ENCODE data around the gene STIM1. TPM values are rescaled to one million over a fixed set of nuclear protein-coding genes. Genes with fewer than 3 reads are reported as not detected.

STIM1 gene
- total RNA-seq, 1 donor from 2014 or later: 60.7 TPM

DNA sequence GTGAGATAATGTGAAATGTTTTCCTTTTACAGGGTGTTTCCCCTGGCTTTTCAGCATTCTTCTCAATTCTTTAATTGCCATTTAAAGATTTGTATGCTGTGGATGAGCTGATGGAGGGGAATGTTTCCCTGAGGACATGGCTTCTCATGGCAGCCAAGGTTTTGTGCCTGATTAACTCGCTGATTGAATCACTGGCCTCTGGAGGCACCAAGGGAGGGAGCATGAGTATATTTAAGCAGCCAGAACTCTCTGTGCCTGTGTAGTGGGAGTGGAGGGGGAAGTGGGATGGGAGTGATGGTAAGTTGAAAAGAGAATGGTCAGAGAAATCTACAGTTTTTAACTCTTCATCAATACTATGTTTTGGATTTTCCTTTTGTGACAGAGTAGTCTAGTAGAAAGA lies 88.7 kb downstream of the STIM1 start:
- ATAC-seq (no peak), DNase-seq (no peak)
- TF ChIP-seq, protein P1, sequence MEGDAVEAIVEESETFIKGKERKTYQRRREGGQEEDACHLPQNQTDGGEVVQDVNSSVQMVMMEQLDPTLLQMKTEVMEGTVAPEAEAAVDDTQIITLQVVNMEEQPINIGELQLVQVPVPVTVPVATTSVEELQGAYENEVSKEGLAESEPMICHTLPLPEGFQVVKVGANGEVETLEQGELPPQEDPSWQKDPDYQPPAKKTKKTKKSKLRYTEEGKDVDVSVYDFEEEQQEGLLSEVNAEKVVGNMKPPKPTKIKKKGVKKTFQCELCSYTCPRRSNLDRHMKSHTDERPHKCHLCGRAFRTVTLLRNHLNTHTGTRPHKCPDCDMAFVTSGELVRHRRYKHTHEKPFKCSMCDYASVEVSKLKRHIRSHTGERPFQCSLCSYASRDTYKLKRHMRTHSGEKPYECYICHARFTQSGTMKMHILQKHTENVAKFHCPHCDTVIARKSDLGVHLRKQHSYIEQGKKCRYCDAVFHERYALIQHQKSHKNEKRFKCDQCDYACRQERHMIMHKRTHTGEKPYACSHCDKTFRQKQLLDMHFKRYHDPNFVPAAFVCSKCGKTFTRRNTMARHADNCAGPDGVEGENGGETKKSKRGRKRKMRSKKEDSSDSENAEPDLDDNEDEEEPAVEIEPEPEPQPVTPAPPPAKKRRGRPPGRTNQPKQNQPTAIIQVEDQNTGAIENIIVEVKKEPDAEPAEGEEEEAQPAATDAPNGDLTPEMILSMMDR (IDR thresholded peaks at IDR 0.05): no peak
- Histone ChIP-seq H3K27ac (no peak overlapping the region), H3K4me3 (no peak overlapping the region), H3K36me3 (no peaks in the 10 kb centered on the region), H3K9me3 (no peaks in the 10 kb centered on the region), H3K27me3 (no peaks in the 10 kb centered on the region), H3K4me1 (peaks cover 66% of the 10 kb centered on the region)
- intact Hi-C loops (cut with DNase I): no loop called here

DNA sequence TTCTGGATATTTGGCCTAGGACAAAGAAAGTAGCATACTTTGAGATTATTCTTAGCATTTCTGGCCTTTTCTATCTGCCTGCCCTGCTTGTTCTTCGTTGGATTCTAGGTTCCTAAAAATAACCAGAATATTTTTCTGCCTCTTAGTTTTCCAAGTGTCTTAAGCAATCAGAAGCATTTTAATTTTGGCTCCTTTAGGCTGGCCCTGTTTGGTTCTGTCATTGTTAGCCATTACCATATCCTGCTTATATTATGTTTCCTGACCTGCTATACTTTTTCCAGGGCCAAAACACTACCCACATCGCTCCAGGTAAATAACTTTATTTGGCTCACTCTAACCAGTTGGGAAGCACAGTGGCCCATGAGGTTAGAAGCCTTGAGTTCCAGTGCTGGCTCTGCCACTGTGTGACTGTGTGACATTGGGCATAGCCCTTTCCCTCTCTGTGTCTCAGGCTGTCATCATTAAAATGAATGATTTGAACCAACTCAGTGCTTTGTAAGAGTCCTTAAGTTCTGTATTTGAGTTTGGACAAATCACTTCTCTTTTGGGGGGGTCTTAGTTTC lies 91.1 kb downstream of the STIM1 start:
- H3K9me3 ChIP-seq: no peaks in the 10 kb centered on the region
- DNase-seq (no peak), ATAC-seq (peak; percentile 9)
- H3K27ac ChIP-seq: peak overlapping the region; percentile 72
- intact Hi-C loops (cut with DNase I): no loop called here
- H3K4me1 ChIP-seq: peaks cover 69% of the 10 kb centered on the region
- no peaks in the 10 kb centered on the region for H3K27me3 ChIP-seq
- TF ChIP-seq, protein P1 (IDR thresholded peaks at IDR 0.05): no peak
- H3K4me3 ChIP-seq: no peak overlapping the region
- H3K36me3 ChIP-seq: no peaks in the 10 kb centered on the region

GRCh38 chr11:3947061-3947460 lies 91.6 kb downstream of the STIM1 start:
- TF ChIP-seq, protein P1 (IDR thresholded peaks at IDR 0.05): no peak
- H3K4me1 ChIP-seq: peaks cover 72% of the 10 kb centered on the region
- H3K36me3 ChIP-seq: no peaks in the 10 kb centered on the region
- peak; percentile 73 for ATAC-seq
- peak overlapping the region; percentile 78 for H3K27ac ChIP-seq
- no peaks in the 10 kb centered on the region for H3K27me3 ChIP-seq
- intact Hi-C loops (cut with DNase I): no loop called here
- H3K9me3 ChIP-seq: no peaks in the 10 kb centered on the region
- no peak for DNase-seq
- H3K4me3 ChIP-seq: no peak overlapping the region

- intact Hi-C loops (cut with DNase I): no loop called here
- ATAC-seq: peak; percentile 70
- peak overlapping the region; percentile 78 for H3K27ac ChIP-seq
Measured at GRCh38 chr11:3949125-3949524, 93.7 kb downstream of the STIM1 start.

GRCh38 chr11:3950996-3951660 lies 95.7 kb downstream of the STIM1 start:
- DNase-seq (no peak), ATAC-seq (peak; percentile 43)
- intact Hi-C loops (cut with DNase I): loop anchor here (10.0 kb wide), 1 partner anchor 124 kb away; no protein-coding TSS in a partner anchor
- peak overlapping the region; percentile 71 for H3K27ac ChIP-seq
- H3K4me1 ChIP-seq: peaks cover 62% of the 10 kb centered on the region
- H3K27me3 ChIP-seq: no peaks in the 10 kb centered on the region
- no peaks in the 10 kb centered on the region for H3K9me3 ChIP-seq
- TF ChIP-seq, protein P1 (IDR thresholded peaks at IDR 0.05): no peak
- no peak overlapping the region for H3K4me3 ChIP-seq
- H3K36me3 ChIP-seq: no peaks in the 10 kb centered on the region

More at GRCh38 chr11:3949125-3949524, 93.7 kb downstream of the STIM1 start:
- Histone ChIP-seq H3K36me3 (no peaks in the 10 kb centered on the region), H3K4me3 (no peak overlapping the region), H3K9me3 (no peaks in the 10 kb centered on the region), H3K4me1 (peaks cover 71% of the 10 kb centered on the region), H3K27me3 (no peaks in the 10 kb centered on the region)
- no peak for DNase-seq
- TF ChIP-seq, protein P1 (IDR thresholded peaks at IDR 0.05): no peak
